ENCODE data around the gene ZNF398.
"Not testable (repeated sequence)": the region's sequence is repeated elsewhere in the genome, so short reads cannot be mapped to it uniquely, and the experiment has no call there.

ZNF398 gene

GRCh38 chr7:149147072-149147751 is at the start of gene ZNF398:
TSS of gene ZNF398 (plus strand) at chr7:149147453. CDS start at chr7:149147743, 290 bp downstream.
- DNase-seq = peak; percentile 65

GRCh38 chr7:149099058-149099457 is 48.2 kb upstream of the ZNF398 start:
- DNase-seq = no peak

GRCh38 chr7:149100821-149101220 is 46.4 kb upstream of the ZNF398 start:
- no peak for DNase-seq

GRCh38 chr7:149102666-149103065 is 44.6 kb upstream of the ZNF398 start:
- DNase-seq = no peak

- DNase-seq = no peak
Observed at GRCh38 chr7:149103424-149103823, 43.8 kb upstream of the ZNF398 start.

GRCh38 chr7:149104214-149104613 is 43.0 kb upstream of the ZNF398 start:
- no peak for DNase-seq

GRCh38 chr7:149104749-149105148 is 42.5 kb upstream of the ZNF398 start:
- no peak for DNase-seq

- no peak for DNase-seq
Observed at GRCh38 chr7:149109969-149110368, 37.3 kb upstream of the ZNF398 start.

GRCh38 chr7:149125189-149125862 is 21.9 kb upstream of the ZNF398 start:
- DNase-seq = no peak

- DNase-seq = peak; percentile 86
Observed at GRCh38 chr7:149125863-149126661, 21.2 kb upstream of the ZNF398 start, which contains the start of gene ZNF425. TSS of gene ZNF425 (minus strand) at chr7:149126324. CDS start at chr7:149126213, 111 bp downstream.

- no peak for DNase-seq
Observed at GRCh38 chr7:149126662-149127266, 20.5 kb upstream of the ZNF398 start.

GRCh38 chr7:149130572-149131198 is 16.6 kb upstream of the ZNF398 start:
- no peak for DNase-seq

- DNase-seq = no peak
Observed at GRCh38 chr7:149133028-149133710, 14.1 kb upstream of the ZNF398 start.

GRCh38 chr7:149136118-149136517 is 11.1 kb upstream of the ZNF398 start:
- no peak for DNase-seq

GRCh38 chr7:149140831-149141230 is 6.4 kb upstream of the ZNF398 start:
- DNase-seq = no peak

- no peak for DNase-seq
Observed at GRCh38 chr7:149141893-149142292, 5.4 kb upstream of the ZNF398 start.

- not testable (repeated sequence) for DNase-seq
Observed at GRCh38 chr7:149144436-149144922, 2.8 kb upstream of the ZNF398 start.

- no peak for DNase-seq
Observed at GRCh38 chr7:149145031-149145845, 2.0 kb upstream of the ZNF398 start.

GRCh38 chr7:149147752-149148653 is 750 bp downstream of the ZNF398 start:
- peak; percentile 18 for DNase-seq

GRCh38 chr7:149150981-149151380 is 3.7 kb downstream of the ZNF398 start:
- no peak for DNase-seq

Measured in NCI-H774 (cell line).